Stimulated activated CD4-positive, alpha-beta T cell treated with anti-CD3 and anti-CD28 coated beads, Interleukin-2, amount 100 ng/mL, for 24 hours (primary cell): ENCODE measurements around the gene ISM1.
A peak's percentile ranks its signal among the peaks of the same experiment; 100 is the strongest.

Source experiments
- DNase-seq, 2 donors: peaks; one replicate each; pipeline ENCODE4 v3.0.0-alpha.2; 2020

ISM1 gene

GRCh38 chr20:13220904-13221297 lies at the start of gene ISM1:
ISM1 (plus strand) TSS chr20:13221274; CDS start chr20:13221777, 503 bp downstream.
- DNase-seq, result peak; percentile 46 to 52

GRCh38 chr20:13173201-13173600 lies 47.9 kb upstream of the ISM1 start:
- DNase-seq, result no peak

DNA sequence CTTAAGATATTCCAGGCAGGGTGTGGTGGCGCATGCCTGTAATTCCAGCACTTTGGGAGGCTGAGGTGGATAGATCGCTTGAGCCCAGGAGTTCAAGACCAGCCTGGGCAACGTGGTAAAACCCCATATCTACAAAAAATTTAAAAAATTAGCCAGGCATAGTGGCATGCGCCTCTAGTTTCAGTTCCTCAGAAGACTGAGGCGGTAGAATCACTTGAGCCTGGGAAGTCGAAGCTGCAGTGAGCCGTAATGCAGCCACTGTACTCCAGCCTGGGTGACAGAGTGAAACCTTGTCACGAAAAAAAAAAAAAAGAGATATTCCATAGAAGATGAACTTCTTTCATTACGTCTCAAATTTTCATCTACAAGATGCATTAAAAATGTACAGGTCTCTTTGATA lies 46.7 kb upstream of the ISM1 start:
- DNase-seq, result no peak

GRCh38 chr20:13180986-13181889 lies 39.8 kb upstream of the ISM1 start:
- no peak for DNase-seq

DNA sequence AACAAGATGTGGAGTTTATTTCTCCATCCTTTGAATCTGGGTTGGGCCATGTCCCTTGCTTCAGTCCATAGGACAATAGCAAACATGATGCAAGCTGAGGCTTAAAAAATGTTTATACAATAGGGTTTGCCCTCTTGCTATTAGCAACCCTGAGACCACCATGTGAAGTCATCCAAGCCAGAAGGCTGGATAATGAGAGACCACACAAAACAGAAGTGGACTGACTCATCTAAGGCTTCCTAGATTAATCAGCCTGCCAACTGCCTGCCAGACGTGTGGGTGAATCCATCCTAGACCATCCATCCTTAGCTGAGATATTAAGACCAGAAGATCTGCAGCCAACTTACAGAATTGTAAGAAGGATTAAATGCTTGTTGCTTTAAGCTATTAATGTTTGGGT lies 38.1 kb upstream of the ISM1 start:
- DNase-seq, result no peak

DNA sequence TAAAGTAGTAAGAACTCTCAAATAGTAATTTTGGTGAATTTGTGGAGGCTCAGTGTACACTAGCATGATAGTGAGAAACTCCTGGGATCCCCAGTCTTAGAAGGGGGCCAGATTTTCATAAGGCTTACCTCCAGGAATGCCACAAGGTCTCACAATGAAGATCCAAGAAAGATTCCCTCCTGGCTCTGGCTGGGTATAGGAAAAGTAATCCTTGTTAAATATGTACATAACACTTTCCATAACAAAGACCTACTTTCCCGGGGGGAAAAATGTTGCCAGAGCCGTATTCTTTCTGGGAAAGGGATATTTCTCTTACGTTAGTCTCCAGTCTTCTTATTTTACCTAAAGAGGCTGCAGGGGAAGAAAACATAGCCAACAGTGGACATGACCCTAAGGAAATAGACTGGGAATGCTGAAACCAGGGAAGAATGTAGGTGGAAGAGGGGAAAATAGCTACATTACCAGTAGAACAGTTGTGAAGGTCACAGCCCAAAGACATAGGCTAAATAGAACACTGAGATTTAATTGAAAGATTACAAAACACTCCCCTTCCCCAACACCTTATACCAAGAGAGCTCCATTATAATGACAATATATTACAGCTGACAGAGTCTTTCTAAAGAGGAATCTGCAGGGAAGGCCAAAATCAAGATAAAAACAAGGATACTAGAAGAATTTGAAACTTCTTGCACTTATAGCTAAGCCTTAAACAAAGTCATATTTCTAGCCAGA lies 34.9 kb upstream of the ISM1 start:
- no peak for DNase-seq

DNA sequence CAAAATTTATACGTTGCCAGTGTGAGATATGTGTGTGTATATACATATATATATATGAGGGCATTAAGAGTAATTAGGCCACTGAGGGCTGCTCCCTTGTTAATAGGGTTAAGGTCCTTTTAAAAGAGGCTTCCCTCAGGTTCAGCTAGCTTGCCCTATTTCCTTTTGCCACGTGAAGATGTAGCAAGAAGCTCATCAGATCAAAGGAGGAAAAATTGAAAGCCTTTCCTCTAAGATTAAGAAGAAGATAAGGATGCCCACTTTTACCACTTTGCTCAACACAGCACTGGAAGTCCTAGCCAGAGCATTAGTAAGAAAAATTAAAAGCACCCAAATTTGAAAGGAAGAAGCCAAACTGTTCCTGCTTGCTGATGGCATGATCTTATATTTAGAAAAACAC lies 33.2 kb upstream of the ISM1 start:
- no peak for DNase-seq

DNA sequence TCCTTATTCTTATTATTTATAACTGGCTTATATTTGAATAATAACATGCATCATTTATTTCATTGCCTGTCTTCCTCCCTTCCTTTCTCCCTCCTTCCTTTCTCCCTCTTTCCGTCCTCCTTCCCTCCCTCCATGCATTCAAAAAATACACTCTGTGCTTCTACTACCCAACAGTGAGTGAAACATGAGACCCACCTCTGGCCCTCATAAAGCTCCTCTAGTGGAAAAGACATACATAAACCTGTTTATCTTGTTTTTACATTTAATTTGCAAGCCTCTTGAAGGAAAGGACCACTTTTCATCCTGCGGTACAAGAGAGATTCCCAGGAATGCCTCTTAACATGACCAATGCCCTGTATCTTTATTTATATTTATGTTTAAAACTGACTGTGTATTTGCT lies 21.8 kb upstream of the ISM1 start:
- no peak for DNase-seq

GRCh38 chr20:13200767-13201500 lies 20.1 kb upstream of the ISM1 start:
- no peak for DNase-seq

- DNase-seq, result no peak
Observed at GRCh38 chr20:13202565-13202964, 18.5 kb upstream of the ISM1 start.

- no peak for DNase-seq
Observed at GRCh38 chr20:13205425-13205824, 15.6 kb upstream of the ISM1 start.

GRCh38 chr20:13205848-13206434 lies 15.1 kb upstream of the ISM1 start:
- no peak for DNase-seq

- DNase-seq, result no peak
Observed at GRCh38 chr20:13207016-13207415, 14.1 kb upstream of the ISM1 start.

DNA sequence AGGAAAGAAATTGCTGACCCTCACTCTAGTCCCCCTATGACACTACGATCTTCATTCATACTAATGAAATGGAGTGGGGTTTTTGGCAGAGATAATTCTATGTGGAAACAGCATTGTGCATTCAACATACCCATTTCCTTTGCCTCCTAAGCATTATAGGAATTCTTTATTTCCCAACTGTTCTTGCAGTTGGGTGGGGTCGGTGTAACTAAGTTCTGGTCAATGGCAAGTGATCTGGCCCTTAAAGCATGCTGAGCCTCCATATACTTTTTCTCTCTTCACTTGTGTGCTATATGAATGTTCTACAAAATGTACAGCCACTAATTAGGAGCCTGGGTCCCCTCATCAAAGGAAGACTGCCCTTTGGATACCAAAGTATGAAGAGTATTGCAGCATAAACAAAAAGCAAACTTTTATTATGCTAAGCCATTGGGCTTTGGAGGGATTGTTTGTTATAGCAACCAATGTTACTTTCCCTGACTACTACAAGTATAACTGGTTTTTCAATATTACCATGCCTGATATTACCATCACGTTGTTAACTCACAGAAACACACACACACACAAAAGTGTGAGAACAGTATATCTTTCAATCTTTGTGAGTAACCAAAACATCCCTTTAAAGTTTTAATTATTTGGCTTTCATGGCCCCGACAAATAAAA lies 9.0 kb upstream of the ISM1 start:
- no peak for DNase-seq

DNA sequence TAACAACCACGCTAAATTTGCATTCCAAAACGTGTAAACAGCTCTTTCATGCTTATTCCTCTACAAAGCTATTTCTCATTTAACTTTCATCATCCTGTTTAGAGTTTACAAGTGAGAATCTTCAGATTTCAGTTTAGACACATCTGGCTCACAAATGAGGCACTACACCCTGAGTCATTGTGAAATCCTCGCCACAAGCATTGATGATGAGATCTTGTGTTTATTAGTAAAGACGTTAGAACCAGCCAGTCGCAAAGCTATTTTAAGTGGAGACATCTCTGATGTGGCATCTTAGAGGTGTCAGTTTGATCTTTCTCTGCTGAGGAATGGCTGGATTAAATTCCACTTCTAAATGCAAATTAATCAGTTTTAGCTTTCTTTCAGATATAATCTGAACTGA lies 8.3 kb upstream of the ISM1 start:
- DNase-seq, result no peak

GRCh38 chr20:13213335-13213734 lies 7.7 kb upstream of the ISM1 start:
- no peak for DNase-seq

DNA sequence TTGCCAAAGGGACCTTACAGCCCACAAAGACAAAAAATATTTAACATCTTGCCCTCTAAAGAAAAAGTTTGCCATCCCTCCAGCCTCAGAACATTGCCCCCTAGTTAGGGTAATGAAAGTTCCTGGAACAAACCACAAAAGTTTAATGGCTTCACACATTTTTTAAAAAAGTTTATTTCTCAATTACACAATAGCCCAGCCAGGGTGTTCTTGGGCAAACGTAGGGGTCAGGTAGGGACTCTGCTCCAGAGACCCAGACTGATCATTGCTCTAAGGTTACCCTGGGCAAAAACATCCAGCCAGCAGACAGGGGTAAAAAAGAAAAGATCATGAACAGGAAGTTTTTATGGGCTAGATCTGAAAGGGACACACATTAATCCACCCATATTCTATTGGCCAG lies 4.5 kb upstream of the ISM1 start:
- no peak for DNase-seq

GRCh38 chr20:13219327-13220193 lies 1.5 kb upstream of the ISM1 start:
- DNase-seq, result no peak

GRCh38 chr20:13220194-13220903 lies 725 bp upstream of the ISM1 start:
- DNase-seq, result peak; percentile 23 to 53

DNA sequence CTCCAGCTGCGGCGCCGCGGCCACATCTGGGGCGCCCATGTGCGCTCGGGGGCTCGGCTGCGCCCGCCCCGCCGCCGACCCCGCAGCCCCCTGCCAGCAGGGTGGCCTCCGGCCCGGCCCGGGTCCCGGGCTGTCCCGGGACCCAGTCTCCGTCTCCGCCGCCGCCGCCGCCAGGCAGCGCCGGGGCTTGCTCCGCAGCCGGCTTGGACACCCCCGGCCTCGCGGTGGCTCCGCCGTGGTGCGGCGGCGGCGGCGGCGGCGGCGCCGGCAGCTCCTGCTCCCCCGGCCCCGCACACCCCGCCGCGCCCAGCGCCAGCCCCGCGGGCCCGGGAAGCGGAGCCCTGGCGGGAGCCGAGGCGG lies 219 bp downstream of the ISM1 start:
- DNase-seq, result no peak
